Measurements from ENCODE around the gene BICDL2.
"Not testable (repeated sequence)": the region's sequence is repeated elsewhere in the genome, so short reads cannot be mapped to it uniquely, and the experiment has no call there.

The BICDL2 gene

DNA sequence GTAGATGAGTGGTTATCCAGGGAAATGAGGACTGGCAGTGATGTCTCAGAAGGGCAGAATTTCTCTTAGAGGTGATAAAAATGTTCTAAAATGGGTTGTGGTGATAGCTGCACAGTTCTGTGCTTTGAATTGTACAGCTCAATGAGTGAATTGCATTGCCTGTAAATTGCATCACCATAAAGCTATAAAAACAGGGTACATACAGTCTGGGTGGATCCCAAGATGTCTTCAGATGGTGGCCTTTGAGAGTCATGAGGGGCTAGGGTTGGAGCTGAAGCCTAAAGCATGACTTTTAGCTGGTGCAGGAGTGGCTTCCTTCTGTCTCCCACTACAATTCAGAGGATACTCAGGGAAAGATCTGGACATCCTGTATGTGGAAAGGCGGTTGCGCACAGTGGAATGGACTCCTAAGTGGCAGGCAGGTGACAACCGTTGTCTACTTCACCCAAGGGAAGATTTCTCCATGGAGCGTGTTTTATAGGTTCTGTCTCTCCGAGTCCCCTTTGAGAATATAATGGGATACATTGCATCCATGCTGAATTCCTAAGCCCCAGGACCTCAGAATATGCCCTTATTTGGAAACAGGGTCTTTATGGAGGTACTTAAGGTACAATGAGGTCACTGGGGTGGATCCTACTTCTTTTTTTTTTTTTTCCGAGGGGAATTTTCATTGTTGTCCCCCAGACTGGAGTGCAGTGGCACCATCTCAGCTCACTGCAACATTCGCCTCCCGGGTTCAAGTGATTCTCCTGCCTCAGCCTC, 27.1 kb upstream of the BICDL2 start:
- no peak for DNase-seq

DNA sequence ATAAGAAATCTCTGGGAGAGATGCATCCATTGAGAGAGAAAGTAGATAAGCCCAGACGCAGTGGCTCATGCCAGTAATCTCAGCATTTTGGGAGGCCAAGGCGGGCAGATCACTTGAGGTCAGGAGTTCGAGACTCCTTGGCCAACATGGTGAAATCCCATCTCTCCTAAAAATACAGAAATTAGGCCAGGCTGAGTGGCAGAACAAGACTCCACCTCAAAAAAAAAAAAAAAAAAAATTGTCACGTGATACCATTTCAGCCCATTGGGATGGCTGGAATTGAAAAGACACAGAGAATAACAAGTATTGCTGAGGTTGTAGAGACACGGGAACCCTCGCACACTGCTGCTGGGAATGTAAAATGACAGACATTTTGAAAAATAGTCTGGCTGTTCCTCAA, 25.8 kb upstream of the BICDL2 start:
- DNase-seq = no peak

DNA sequence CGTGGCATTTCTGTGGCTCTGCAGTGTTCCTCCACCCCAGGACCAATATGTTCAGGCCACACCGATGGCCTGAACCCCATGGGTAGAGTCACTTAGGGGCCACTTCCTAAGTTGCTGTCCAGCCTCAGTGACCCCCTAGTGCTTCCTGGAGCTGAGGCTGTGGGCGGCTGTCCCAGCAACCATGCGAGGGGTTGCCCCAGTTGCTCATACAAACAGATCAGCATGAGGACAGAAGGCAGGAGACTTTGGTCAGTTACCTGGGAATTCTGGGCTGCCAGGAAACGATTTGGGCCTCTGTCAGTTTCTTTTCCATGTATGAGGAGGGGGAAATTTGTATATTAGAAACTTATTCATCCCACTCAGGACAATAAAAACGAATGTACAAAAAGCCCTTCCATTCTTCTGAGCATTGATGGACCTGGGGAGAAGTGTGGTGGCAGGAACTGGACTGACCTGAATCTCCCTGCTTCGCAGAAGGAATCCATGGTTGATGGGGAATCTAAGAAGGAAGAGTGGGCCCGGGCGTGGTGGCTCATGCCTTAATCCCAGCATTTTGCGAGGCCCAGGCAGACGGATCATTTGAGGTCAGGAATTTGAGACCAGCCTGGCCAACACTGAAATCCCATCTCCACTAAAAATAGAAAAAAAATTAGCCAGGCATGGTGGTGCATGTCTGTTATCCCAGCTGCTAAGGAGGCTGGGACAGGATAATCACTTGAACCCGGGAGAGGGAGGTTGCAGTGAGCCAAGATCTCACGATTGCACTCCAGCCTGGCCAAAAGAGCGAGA, 23.8 kb upstream of the BICDL2 start:
- no peak for DNase-seq

DNA sequence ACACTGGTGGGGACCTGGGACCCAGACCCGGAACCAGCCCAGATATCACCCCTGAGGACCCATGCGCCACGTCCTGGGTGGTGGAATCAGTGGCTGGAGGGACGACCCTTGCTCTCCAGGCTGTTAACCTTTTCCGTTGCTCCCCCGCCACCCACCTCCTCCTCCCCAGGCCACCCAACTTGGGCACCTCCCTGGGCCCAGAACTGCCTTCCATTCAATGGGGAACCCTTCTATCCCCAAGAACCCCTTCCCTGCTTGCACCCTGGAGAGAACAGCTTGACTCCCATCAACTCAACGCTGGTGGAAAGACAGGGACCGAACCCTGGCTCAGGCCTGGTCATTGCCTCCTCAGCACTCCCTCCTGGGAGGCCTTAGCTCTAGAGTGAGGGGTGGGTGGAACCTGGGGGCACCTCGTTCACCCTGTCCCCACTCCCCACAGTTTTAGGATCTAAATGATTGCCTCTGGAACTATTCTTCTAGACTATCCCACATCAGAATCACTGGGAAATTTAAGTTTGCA, 23.0 kb upstream of the BICDL2 start:
- DNase-seq = no peak

DNA sequence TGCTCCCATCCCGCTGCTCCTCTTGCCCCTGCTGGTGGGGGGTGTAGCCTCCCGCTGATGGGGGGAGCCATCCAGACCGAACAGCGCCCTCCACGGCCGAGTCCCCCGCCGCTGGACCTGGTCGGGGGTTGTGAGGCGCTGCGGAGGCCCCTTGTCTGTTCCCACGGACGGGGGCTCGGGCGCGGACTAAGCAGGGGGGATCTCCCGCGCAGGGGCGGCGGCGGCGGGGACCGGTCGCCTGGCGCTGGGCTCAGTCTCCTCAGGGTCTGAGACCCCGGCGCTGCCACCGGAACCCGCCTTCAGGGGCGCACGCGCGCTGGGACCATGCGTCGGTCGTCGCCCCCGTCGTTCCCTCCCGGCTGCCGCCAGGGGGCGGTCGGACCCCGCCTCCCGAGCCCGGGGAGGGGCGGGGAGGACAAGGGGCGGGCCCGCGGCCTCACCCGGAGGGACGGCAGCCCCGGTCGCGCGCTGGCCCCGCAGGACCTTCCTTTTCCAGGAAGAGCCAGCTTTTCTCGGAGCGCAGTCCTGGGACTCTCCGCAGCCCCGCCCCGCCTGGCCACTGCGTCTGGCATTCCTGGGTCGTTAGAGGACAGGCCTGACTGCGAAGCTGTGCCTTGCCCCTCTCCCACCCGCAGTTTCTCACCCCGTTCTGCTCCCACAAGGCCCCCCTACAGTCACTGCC, 22.4 kb upstream of the BICDL2 start:
- peak; percentile 76 for DNase-seq

DNA sequence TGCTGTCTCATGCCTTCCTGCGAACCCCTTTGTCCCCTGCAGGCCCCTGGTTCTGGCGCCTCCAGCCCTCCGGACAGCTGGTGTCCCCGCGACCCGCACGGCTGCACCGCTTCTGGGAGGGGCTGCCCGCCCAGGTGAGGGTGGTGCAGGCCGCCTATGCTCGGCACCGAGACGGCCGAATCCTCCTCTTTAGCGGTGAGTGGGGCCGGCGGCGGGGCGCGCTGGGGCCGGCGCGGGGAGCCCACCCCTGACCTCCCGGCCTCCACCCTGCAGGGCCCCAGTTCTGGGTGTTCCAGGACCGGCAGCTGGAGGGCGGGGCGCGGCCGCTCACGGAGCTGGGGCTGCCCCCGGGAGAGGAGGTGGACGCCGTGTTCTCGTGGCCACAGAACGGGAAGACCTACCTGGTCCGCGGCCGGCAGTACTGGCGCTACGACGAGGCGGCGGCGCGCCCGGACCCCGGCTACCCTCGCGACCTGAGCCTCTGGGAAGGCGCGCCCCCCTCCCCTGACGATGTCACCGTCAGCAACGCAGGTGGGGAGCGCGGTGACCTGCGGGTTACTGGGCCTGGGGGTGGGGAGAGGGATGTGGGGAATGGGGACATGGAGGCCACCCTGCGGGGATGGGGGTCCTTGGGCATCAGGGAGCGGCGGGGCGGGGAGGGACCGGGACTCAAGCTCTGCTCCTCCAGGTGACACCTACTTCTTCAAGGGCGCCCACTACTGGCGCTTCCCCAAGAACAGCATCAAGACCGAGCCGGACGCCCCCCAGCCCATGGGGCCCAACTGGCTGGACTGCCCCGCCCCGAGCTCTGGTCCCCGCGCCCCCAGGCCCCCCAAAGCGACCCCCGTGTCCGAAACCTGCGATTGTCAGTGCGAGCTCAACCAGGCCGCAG, 21.6 kb upstream of the BICDL2 start:
- DNase-seq = peak; percentile 7

DNA sequence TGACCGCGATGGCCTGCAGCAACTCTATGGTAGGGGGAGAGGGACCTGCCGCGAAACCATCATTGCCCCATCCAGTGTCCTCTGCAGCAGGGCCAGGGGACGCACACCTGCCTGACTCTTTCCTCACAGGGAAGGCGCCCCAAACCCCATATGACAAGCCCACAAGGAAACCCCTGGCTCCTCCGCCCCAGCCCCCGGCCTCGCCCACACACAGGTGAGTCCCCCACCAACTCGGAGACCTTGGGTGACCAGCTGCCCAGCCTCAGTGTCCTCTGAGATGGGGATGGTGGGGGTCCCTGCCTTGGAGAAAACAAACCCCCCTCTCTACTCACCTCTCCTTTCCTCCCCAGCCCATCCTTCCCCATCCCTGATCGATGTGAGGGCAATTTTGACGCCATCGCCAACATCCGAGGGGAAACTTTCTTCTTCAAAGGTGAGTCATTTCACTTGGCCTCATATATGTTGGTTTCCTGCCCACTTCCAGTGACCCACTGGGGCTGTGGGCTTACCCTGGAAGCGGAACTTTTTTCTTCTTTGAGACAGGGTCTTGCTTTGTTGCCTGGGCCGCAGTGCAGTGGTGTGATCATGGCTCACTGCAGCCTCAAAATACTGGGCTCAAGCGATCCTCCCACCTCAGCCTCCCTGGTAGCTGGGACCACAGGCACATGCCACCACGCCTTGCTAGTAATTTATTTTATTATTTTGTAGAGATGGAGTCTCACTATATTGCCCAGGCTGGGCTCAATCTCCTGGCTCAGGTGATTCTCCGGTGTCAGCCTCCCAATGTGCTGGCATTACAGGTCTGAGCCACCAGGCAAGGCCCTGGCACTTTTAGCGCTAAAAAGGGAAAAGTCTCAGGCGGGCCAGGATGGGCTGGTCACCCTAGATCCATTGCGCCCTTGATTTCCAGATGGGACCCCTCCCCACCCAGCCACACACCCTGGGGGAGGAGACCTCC, 20.7 kb upstream of the BICDL2 start:
- DNase-seq = no peak

DNA sequence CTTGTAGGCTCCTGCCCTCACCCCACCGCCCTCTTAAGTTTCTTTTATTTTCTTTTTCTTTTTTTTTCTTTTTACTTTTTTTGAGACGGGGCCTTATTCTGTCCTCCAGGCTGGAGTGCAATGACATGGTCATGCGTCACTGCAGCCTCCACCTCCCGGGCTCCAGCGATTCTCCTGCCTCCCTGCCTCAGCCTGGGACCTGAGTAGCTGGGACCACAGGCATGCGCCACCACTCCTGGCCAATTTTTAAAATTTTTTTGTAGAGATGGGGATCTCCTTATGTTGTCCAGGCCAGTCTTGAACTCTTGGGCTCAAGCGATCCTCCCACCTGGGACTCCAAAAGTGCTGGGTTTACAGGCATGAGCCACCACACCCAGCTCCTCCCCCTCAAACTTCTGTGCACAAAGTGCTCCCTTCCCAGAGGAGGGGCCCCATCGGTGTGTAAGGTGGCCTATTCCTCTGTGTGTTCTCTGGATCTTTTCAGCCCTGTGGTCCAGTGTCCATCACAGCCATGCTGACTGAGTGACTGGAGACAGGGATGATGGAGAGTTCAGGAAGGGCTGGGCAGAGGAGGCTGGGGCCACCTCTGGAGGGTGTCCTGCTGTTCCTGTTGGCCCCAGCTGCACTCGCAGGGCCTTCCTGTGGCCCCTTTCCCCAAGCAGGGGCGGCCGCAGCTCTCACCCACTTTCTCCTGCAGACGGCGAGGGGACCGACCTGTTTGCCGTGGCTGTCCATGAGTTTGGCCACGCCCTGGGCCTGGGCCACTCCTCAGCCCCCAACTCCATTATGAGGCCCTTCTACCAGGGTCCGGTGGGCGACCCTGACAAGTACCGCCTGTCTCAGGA, 19.8 kb upstream of the BICDL2 start:
- DNase-seq = no peak

DNA sequence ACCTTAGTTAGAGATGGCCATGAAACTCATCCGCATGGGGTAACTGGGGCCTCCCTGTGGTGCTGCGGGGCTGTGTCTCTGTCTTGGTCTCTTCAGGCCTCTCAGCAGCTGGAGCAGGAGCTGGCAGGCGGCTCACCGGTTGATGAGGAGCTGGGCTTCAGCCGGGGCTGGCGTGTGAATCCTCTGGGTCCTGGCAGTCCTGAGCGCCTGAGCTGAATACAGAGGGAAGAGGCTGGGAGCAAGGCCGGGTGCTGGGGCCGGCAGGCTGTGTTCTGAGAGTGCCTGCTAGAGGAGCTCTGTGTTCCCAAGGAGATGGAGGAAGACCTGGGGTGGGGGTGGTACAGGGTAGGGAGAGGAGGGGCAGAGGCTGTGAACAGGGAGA, 19.0 kb upstream of the BICDL2 start:
- not testable (repeated sequence) for DNase-seq

DNA sequence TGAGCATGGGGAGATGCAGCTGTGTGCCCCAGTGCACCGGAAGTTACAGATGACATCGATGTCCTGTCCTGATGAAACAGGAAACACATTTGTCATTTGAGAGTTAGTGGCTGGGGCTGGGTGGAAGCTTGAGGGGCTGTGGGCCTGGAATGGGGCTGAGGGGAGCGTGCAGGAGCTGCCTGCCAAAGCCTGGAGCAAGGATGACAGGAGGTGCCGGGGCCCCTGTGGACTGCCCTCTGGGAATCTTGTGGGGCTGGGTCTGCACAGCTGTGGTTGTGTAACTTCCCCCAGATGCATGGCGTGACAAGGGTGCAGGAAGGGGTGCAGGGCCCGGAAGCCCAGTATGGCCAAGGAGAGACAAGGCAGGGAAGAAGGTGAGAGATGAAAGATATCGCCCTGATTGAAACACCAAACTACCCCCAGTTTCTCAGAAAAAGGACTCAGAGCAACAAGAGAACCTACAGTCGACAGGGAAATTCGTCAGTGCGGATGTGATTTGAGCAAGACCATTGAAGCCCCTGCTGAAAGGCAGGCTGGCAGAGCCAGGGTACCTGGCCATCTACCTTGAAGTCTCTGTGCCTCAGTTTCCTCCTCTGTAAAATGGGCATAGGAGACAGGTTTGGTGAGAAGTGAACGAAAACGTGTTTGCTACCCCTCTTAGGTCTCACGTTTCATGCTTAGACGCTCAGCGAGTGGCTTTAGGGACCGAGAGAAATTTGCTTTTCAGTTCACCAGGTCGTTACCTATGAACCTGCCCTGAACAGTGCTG, 18.4 kb upstream of the BICDL2 start:
- peak; percentile 75 for DNase-seq

DNA sequence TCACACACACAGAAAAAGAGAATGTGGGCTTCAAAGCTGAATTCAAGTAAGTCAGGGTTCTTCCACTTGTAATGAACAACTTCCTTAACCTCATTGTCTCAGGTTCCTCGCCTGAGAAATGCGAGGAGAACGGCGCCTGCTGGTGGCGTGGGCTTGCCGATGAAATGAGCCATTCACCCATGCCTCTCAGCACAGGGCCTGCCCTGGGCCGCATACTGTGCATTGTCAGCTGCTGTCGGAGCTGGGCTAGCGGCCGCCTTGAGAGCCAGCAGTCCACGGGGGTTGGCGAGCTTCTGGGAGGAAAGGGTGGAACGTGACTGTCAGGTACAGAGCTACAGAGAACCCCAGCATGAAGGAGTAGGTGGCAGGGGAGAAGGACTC, 16.6 kb upstream of the BICDL2 start:
- DNase-seq = peak; percentile 27

DNA sequence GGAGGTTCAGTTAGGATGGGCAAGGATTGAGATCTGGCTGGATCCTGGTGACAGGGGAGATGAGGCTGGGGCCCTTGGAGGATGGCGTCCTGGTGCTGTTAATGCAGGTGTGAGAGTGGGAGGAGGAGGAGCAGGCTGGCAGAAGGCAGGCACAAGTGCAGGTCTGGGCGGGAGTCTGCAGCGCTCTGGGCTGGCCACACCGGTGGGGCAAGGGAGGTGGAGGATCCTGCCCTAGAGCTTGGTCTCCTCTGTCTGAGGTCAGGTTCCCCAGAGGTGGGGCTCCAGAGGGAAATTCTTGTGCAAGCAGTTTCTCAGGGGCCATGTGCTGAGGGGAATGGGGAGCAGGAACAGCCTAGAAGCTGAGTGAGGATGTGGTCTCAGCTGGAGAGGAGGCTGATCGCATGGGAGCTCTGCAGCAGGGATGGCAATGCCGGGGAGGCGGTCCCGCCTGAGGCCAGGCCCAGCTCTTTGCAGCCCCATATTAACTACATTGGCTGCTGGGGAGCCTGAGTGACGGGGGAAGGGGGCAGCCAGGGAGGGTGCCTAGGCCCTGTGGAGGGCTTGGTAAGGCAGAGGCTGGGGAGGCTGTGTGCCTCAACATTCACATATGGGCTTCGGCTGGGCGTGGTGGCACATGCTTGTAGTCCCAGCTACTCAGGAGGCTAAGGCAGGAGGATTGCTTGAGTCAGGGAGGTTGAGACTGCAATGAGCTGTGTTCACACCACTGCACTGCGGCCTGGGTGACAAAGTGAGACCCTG, 16.0 kb upstream of the BICDL2 start:
- DNase-seq = not testable (repeated sequence)

DNA sequence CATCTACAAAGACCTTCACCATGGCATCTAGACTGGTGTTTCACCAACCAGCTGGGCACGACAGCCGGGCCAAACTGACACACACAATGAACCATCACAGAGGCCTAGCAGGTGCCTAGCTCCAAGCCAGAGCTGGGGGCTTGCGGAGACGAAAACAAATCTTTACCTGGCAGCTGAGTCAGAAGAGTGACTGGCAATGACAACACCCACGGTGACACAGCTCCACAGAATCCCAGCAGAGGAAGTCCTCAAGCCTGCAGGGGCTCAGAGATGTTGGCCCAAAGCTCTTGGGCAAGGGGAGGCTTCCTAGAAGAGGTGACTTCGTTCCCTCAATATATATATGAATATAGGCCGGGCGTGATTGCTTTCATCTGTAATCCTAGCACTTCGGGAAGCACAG, 14.8 kb upstream of the BICDL2 start:
- DNase-seq = peak; percentile 10

DNA sequence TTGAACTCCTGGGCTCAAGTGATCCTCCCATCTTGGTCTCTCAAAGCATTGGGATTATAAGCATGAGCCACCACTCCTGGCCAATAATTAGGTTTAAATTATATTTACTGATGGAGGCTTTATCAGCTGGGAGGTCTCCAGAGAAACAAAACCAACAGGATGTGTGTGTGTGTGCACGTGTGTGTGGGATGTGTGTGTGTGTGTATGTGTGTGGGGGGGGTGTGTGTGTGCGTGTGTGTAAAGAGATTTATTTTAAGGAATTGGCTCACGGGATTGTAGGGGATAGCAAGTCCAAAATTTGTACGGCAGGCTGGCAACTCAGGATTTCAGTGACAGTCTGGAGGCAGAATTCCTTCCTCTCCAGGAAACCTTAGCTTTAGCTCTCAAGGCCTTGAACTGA, 14.3 kb upstream of the BICDL2 start:
- no peak for DNase-seq

DNA sequence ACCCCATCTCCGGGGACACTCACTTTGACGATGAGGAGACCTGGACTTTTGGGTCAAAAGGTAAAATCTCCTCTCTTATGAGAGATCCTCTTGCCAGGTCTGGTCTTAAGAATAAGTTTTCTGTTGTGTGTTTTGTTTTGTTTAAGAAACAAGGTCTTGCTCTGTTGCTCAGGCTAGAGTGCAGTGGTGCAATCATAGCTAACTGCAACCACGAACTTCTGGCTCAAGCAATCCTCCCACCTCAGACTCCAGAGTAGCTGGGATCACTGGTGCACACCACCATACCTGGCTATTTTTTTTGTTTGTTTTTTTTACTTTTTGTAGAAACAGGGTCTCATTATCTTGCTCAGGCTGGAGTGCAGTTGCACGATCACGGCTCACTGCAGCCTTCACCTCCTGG, 13.7 kb upstream of the BICDL2 start:
- DNase-seq = peak; percentile 37

DNA sequence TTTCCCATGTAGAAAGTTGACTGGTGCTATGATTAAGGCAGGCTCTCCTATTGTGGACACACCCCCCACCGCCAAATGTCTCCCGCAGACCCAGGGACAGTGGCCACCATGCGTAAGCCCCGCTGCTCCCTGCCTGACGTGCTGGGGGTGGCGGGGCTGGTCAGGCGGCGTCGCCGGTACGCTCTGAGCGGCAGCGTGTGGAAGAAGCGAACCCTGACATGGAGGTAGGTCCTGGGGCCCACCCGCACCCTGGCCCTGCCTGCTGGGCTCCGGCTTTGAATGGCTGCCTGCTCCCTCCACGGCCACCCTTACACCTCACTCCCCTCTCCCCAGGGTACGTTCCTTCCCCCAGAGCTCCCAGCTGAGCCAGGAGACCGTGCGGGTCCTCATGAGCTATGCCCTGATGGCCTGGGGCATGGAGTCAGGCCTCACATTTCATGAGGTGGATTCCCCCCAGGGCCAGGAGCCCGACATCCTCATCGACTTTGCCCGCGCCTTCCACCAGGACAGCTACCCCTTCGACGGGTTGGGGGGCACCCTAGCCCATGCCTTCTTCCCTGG, 13.3 kb upstream of the BICDL2 start:
- no peak for DNase-seq

DNA sequence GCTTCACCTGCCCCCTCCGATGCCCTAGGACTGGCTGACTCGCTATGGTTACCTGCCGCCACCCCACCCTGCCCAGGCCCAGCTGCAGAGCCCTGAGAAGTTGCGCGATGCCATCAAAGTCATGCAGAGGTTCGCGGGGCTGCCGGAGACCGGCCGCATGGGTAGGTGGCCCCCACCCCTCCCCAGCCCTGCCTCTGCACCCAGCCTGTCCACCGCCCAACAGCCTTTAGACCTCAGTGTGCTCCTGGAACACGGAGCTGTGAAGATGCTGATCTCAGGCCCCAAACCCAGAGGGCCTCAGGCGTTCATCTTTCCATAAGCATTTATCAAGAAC, 10.6 kb upstream of the BICDL2 start:
- no peak for DNase-seq

DNA sequence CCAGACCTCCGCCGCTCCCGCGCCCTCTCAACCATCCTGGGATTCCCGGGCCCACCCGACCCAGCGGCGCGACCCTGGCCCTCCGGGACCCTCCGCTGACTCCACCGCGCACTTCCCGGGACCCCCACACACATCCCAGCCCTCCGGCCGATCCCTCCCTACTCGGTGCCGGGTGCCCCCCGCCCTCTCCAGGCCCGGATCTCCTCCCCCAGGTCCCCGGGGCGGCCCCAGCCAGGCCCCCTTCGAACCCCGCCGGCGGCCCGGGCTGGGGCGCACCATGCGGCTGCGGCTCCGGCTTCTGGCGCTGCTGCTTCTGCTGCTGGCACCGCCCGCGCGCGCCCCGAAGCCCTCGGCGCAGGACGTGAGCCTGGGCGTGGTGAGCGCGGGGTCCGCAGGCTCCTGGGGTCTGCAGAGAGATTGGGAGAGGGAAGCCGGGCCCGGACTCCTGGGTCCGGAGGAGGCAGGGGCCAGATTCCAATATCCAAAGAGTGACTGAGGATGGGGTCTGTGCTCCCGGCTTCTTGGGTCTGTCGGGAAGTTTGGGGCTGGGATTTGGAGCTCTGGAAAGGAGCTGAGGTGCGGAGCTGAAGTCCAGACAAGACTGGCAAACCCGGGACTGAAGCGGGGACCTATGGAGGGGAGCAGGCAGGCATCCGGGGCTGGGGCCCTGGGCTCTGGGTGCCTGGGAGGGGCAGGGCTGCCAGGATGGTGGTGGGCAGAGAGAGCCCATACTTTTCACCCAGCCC, 10.1 kb upstream of the BICDL2 start:
- DNase-seq = no peak

Data from MV-4-11 (cell line).